Gastroesophageal sphincter (tissue), 4 donors: ENCODE results near the gene STX1B. TPM values are rescaled to one million over a fixed set of nuclear protein-coding genes. Genes with fewer than 3 reads are reported as not detected.
"Not testable (repeated sequence)": the region's sequence is repeated elsewhere in the genome, so short reads cannot be mapped to it uniquely, and the experiment has no call there.

Source experiments
- ATAC-seq: fragments of 150-250 bp; one replicate; pipeline ENCODE4 v1.9.1; 2016; ENCODE audit warnings: mild to moderate bottlenecking, moderate library complexity
- H3K27ac ChIP-seq, 4 donors: fragments of 200-600 bp; sonication (generic) in 3 of 4; 1 replicate in 3 of 4; 2 replicates in 1 of 4; pipeline ENCODE4 v1.5.1; 2016 to 2019
- H3K27me3 ChIP-seq: fragments of 200-600 bp; sonication (generic); one replicate; pipeline ENCODE4 v1.5.1; 2019
- H3K36me3 ChIP-seq, 2 donors: fragments of 200-600 bp; sonication (generic); one replicate each; pipeline ENCODE4 v1.5.1; 2019; ENCODE audit warnings: control low read depth in 1 of 2
- H3K4me1 ChIP-seq, 3 donors: fragments of 200-600 bp; sonication (generic); 1 replicate in 2 of 3; 2 replicates in 1 of 3; pipeline ENCODE4 v1.5.1; 2016 to 2019; ENCODE audit warnings: control low read depth in 2 of 3
- H3K4me3 ChIP-seq, 2 donors: fragments of 200-600 bp; sonication (generic); one replicate each; pipeline ENCODE4 v1.5.1; 2019; ENCODE audit warnings: mild to moderate bottlenecking in 1 of 2, moderate library complexity in 1 of 2
- H3K9me3 ChIP-seq, 3 donors: fragments of 200-600 bp; sonication (generic); one replicate each; pipeline ENCODE4 v1.5.1; 2017 to 2019; ENCODE audit warnings: control low read depth in 2 of 3
- EP300 ChIP-seq: sonication (generic); formaldehyde crosslinking; IDR thresholded peaks from one replicate; pipeline ENCODE4 v1.6.1; 2017; ENCODE audit warnings: antibody characterized with exemption, mild to moderate bottlenecking
- POLR2A ChIP-seq, 2 donors: fragments of 450-650 bp; IDR thresholded peaks; one replicate each; pipeline ENCODE4 v1.6.1; 2017; ENCODE audit warnings: antibody characterized with exemption in 2 of 2, mild to moderate bottlenecking in 2 of 2, moderate library complexity in 1 of 2
- POLR2AphosphoS5 ChIP-seq: sonication (generic); formaldehyde crosslinking; IDR thresholded peaks from one replicate; pipeline ENCODE4 v1.6.1; 2017; ENCODE audit warnings: antibody characterized with exemption
- WGBS, 2 donors: methylation state at CpG; one replicate each; pipeline ENCODE4 v1.1.5; 2018; ENCODE audit warnings: low coverage in 1 of 2; 5-methylcytosine and 5-hydroxymethylcytosine counted together
- total RNA-seq, 4 donors: library from RNA; depleted of rRNA; stranded (reverse); fragments of >200 nt; gene quantifications; one replicate each; pipeline ENCODE4 v1.1.0, GENCODE V29; 2016
- TF ChIP-seq, protein P1 (sequence below), 4 experiments: fragments of 200-600 bp in 2 of 4; fragments of 450-650 bp in 2 of 4; sonication (generic) in 1 of 4; IDR thresholded peaks; one replicate each; pipeline ENCODE4 v1.5.1; 2017 to 2019; ENCODE audit warnings: antibody characterized with exemption in 4 of 4, mild to moderate bottlenecking in 2 of 4, moderate library complexity in 2 of 4

STX1B gene
- total RNA-seq, 4 donors from 2014 or later = 0.54 to 3.3 (median 1.9) TPM; not detected in 1

DNA sequence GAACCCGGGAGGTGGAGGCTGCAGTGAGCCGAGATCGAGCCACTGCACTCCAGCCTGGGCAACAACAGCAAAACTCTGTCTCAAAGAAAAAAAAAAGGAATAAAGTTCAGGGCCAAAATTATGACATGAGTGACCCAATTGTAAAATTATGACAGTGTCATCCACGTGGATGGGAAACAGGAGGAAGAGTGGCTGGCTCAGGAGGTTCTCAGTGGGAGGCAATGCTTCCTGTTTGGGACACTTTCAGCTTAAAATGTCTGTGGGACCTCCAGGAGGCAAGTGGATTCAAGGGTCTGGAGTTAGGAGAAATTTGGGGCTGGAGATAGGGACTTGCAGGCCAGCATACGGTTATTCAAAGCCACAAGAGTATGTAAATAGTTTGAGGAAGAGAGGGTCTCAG is 14.9 kb upstream of the STX1B start:
- WGBS, 2 donors = 65 to 77% methylated on average over 5 of the region's 5 CpGs
- H3K36me3 ChIP-seq = no peaks in the 10 kb centered on the region
- no peak overlapping the region for H3K27ac ChIP-seq
- no peak for ATAC-seq
- H3K4me3 ChIP-seq = no peak overlapping the region
- no peaks in the 10 kb centered on the region for H3K9me3 ChIP-seq
- TF ChIP-seq POLR2AphosphoS5 (no peak), POLR2A (IDR thresholded peaks at IDR 0.05) (no peak), EP300 (no peak)
- TF ChIP-seq, protein P1, sequence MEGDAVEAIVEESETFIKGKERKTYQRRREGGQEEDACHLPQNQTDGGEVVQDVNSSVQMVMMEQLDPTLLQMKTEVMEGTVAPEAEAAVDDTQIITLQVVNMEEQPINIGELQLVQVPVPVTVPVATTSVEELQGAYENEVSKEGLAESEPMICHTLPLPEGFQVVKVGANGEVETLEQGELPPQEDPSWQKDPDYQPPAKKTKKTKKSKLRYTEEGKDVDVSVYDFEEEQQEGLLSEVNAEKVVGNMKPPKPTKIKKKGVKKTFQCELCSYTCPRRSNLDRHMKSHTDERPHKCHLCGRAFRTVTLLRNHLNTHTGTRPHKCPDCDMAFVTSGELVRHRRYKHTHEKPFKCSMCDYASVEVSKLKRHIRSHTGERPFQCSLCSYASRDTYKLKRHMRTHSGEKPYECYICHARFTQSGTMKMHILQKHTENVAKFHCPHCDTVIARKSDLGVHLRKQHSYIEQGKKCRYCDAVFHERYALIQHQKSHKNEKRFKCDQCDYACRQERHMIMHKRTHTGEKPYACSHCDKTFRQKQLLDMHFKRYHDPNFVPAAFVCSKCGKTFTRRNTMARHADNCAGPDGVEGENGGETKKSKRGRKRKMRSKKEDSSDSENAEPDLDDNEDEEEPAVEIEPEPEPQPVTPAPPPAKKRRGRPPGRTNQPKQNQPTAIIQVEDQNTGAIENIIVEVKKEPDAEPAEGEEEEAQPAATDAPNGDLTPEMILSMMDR (IDR thresholded peaks at IDR 0.05) = no peak
- H3K4me1 ChIP-seq = no peaks in the 10 kb centered on the region
- H3K27me3 ChIP-seq = no peaks in the 10 kb centered on the region

DNA sequence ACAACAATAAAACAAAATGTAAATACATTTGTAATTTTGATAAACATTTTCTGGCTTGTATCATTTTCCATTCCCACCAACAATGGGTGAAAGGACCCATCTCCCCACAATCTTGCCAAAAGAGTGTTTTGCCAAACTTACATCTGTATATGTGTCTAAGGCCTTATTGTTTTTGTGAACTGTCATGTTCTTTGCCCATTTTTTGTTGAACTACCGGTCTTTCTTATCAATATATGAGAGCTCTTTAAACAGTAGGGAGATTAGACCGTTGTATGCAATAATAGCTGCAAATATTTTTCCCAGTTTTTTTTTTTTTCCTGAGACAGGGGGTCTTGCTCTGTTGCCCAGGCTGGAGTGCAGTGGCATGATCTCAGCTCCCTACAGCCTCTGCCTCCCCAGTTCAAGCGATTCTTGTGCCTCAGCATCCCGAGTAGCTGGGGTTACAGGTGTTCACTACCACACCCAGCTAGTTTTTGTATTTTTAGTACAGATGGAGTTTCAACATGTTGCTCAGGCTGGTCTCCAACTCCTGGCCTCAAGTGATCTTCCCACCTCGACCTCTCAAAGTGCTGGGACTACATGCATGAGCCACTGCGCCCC is 13.3 kb upstream of the STX1B start:
- Histone ChIP-seq H3K27ac (no peak overlapping the region), H3K9me3 (no peaks in the 10 kb centered on the region), H3K4me3 (no peak overlapping the region), H3K27me3 (no peaks in the 10 kb centered on the region), H3K36me3 (no peaks in the 10 kb centered on the region), H3K4me1 (no peaks in the 10 kb centered on the region)
- no peak for TF ChIP-seq POLR2AphosphoS5
- no peak for TF ChIP-seq EP300
- TF ChIP-seq POLR2A (IDR thresholded peaks at IDR 0.05) = no peak
- TF ChIP-seq, protein P1 (IDR thresholded peaks at IDR 0.05) = no peak
- WGBS, 2 donors = 65 to 71% methylated on average over 4 to 6 of the region's 6 CpGs
- no peak for ATAC-seq

DNA sequence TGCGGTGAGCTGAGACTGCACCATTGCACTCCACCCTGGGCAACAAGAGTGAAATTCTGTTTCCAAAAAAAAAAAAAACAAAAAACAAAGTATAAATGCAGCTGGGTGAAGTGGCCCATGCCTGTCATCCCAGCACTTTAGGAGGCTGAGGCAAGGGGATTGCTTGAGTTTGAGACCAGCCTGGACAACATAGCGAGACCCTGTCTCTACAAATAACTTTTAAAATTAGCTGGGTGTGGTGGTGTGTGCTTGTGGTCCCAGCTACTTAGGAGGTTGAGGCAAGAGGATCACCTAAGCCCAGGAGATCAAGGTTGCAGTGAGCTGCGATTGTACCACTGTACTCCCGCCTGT is 12.8 kb upstream of the STX1B start:
- H3K27ac ChIP-seq = no peak overlapping the region
- H3K9me3 ChIP-seq = no peaks in the 10 kb centered on the region
- H3K4me1 ChIP-seq = no peaks in the 10 kb centered on the region
- no peak for ATAC-seq
- H3K27me3 ChIP-seq = no peaks in the 10 kb centered on the region
- TF ChIP-seq, protein P1 (IDR thresholded peaks at IDR 0.05) = no peak
- TF ChIP-seq POLR2AphosphoS5 (no peak), EP300 (no peak), POLR2A (IDR thresholded peaks at IDR 0.05) (no peak)
- H3K4me3 ChIP-seq = no peak overlapping the region
- WGBS, 2 donors = 97 to 100% methylated on average over 3 to 4 of the region's 4 CpGs
- no peaks in the 10 kb centered on the region for H3K36me3 ChIP-seq

DNA sequence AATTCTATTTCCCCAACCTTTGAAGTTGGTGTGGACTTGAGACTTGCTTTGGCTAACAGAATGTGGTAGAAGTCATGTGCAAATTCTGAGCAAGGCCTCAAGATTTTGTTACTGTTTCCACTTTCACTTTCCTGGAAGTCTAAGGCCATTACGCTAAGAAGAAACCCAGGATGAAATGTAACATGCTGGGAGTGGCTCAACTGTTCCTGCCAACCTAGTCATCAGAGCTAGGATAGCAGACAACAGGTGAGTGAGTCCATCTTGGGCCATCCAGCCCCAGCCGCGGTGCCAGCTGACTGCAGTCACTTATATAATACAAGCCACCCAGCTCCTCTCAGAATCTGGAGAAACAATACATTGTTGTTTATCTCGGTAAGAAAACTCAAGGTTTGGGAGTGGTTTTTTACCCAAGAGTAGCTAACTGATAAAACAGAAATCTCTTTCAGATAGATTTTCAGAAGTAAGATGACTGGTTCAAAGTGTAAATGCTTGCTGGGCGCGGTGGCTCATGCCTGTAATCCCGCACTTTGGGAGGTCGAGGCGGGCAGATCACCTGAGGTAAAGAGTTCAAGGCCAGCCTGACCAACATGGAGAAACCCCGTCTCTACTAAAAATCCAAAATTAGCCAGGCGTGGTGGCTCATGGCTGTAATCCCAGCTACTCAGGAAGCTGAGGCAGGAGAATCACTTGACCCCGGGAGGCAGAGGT is 12.3 kb upstream of the STX1B start:
- Histone ChIP-seq H3K4me3 (no peak overlapping the region), H3K27ac (no peak overlapping the region), H3K36me3 (no peaks in the 10 kb centered on the region), H3K27me3 (peaks cover 2% of the 10 kb centered on the region), H3K4me1 (no peaks in the 10 kb centered on the region), H3K9me3 (no peaks in the 10 kb centered on the region)
- no peak for TF ChIP-seq POLR2AphosphoS5
- no peak for TF ChIP-seq EP300
- TF ChIP-seq, protein P1 (IDR thresholded peaks at IDR 0.05) = no peak
- no peak for TF ChIP-seq POLR2A (IDR thresholded peaks at IDR 0.05)
- 75 to 85% methylated on average over 7 to 10 of the region's 12 CpGs for WGBS, 2 donors
- no peak for ATAC-seq

DNA sequence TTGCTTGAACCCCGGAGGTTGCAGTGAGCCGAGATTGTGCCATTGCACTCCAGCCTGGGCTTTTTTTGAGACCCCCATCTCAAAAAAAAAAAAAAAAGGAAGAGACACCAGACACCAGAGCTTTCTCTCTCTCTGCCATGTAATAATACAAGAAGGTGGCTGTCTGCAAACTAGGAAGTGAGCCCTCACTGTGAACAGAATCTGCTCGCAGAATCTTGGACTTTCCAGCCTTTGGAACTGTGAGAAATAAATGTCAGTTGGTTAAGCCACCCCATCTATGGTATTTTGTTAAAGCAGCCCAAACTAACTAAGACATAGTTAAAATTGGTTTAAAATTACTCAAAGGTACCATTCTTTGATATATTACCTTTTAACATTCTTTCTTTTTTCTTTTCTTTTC is 10.1 kb upstream of the STX1B start:
- Histone ChIP-seq H3K27me3 (peaks cover 20% of the 10 kb centered on the region), H3K9me3 (no peaks in the 10 kb centered on the region), H3K27ac (no peak overlapping the region), H3K4me1 (no peaks in the 10 kb centered on the region), H3K36me3 (no peaks in the 10 kb centered on the region), H3K4me3 (no peak overlapping the region)
- 93 to 94% methylated on average over 1 to 2 of the region's 3 CpGs for WGBS, 2 donors
- TF ChIP-seq POLR2AphosphoS5 = no peak
- no peak for TF ChIP-seq EP300
- TF ChIP-seq POLR2A (IDR thresholded peaks at IDR 0.05) = no peak
- TF ChIP-seq, protein P1 (IDR thresholded peaks at IDR 0.05) = no peak
- no peak for ATAC-seq

DNA sequence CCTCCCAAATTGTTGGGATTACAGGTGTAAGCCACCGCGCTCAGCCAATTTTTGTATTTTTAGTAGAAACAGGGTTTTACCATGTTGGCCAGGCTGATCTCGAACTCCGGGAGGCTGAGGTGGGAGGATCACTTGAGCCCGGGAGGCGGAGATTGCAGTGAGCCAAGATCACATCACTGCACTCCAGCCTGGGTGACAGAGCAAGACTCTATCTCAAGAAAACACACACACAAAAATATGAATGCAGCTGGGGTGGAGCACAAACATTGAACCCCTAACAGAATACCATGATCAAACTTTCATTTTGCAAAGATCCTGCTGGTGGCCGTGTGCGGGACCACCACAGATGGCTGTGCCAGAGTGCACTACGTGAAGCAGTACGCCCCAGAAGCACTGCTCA is 7.3 kb upstream of the STX1B start:
- 88 to 93% methylated on average over 4 of the region's 10 CpGs for WGBS, 2 donors
- ATAC-seq, H3K9me3 ChIP-seq, H3K27ac ChIP-seq, H3K36me3 ChIP-seq, H3K4me3 ChIP-seq, H3K4me1 ChIP-seq: not testable (repeated sequence)
- peaks cover 42% of the 10 kb centered on the region for H3K27me3 ChIP-seq
